WTC11 (cell line): ENCODE measurements around the gene PSG2. TPM values are rescaled to one million over a fixed set of nuclear protein-coding genes. Genes with fewer than 3 reads are reported as not detected.
"Not testable (repeated sequence)": the region's sequence is repeated elsewhere in the genome, so short reads cannot be mapped to it uniquely, and the experiment has no call there.

Experiments used
- ATAC-seq: fragments of 200-7000 bp; cut with Tn5 transposase; 2 replicates; pipeline ENCODE4 v1.10.0; 2021; ENCODE audit warnings: mild to moderate bottlenecking, moderate library complexity
- Bru-seq: library from RNA; stranded (reverse); fragments of 400-500 nt; gene quantifications from one replicate; lab custom pipeline; 2021; lab: Mats Ljungman, UMichigan
- CTCF ChIA-PET: fragments of 300-600 bp; sonication (Branson Sonifier 250); formaldehyde crosslinking; loops from one replicate; lab custom pipeline; 2021; ENCODE audit warnings: antibody characterized with exemption; lab: Charles Lee
- POLR2A ChIA-PET: fragments of 350-600 bp; sonication (Branson Sonifier 250); formaldehyde crosslinking; loops from one replicate; lab custom pipeline; 2021; ENCODE audit warnings: antibody characterized with exemption; lab: Charles Lee
- DNase-seq: peaks from one replicate; pipeline ENCODE4 v3.0.0; 2021; ENCODE audit warnings: low spot score
- H3K27ac Mint-ChIP-seq: 2 replicates; pipeline ENCODE4 v1.8.0; 2021; ENCODE audit warnings: mixed read lengths
- H3K27me3 Mint-ChIP-seq: 2 replicates; pipeline ENCODE4 v1.8.0; 2021; ENCODE audit warnings: low read depth, mild to moderate bottlenecking, moderate library complexity, mixed read lengths
- H3K36me3 Mint-ChIP-seq: 2 replicates; pipeline ENCODE4 v1.8.0; 2021; ENCODE audit warnings: mixed read lengths
- H3K4me1 Mint-ChIP-seq: 2 replicates; pipeline ENCODE4 v1.8.0; 2022; ENCODE audit warnings: mixed read lengths
- H3K4me3 Mint-ChIP-seq: 2 replicates; pipeline ENCODE4 v1.8.0; 2021; ENCODE audit warnings: mild to moderate bottlenecking, moderate library complexity, mixed read lengths
- H3K9me3 Mint-ChIP-seq: 2 replicates; pipeline ENCODE4 v1.8.0; 2021; ENCODE audit warnings: mixed read lengths
- FOXK1 ChIP-seq: sonication (generic); formaldehyde crosslinking; IDR thresholded peaks from 2 replicates; pipeline ENCODE4 v1.8.0; 2022; ENCODE audit warnings: mild to moderate bottlenecking, moderate library complexity, missing genetic modification reagents
- HMGA2 ChIP-seq: fragments of 250-450 bp; sonication (Bioruptor Pico); IDR thresholded peaks from 2 replicates; pipeline ENCODE4 v1.4.0; 2021; ENCODE audit warnings: mild to moderate bottlenecking, moderate library complexity
- NR3C1 ChIP-seq: sonication (generic); formaldehyde crosslinking; conservative IDR thresholded peaks from 2 replicates; pipeline ENCODE4 v1.8.1; 2023; ENCODE audit warnings: low read depth, mild to moderate bottlenecking, missing genetic modification reagents
- PRRX2 ChIP-seq: fragments of 250-450 bp; sonication (Bioruptor Pico); IDR thresholded peaks from 2 replicates; pipeline ENCODE4 v1.8.0; 2021; ENCODE audit warnings: mild to moderate bottlenecking
- SMAD3 ChIP-seq: sonication (generic); formaldehyde crosslinking; IDR thresholded peaks from 2 replicates; pipeline ENCODE4 v1.8.0; 2022; ENCODE audit warnings: missing genetic modification reagents, mild to moderate bottlenecking, borderline replicate concordance
- ZNF263 ChIP-seq: sonication (generic); formaldehyde crosslinking; IDR thresholded peaks from 2 replicates; pipeline ENCODE4 v1.8.1; 2022; ENCODE audit warnings: low read depth, mild to moderate bottlenecking, moderate library complexity, missing genetic modification reagents
- ZNF396 ChIP-seq: fragments of 250-450 bp; sonication (Bioruptor Pico); IDR thresholded peaks from 2 replicates; pipeline ENCODE4 v1.8.0; 2021; ENCODE audit warnings: mild to moderate bottlenecking, moderate library complexity, borderline replicate concordance
- long read RNA-seq, 3 experiments: library from RNA in 1 of 3; library from capped mRNA in 1 of 3; library from polyadenylated mRNA in 1 of 3; unstranded in 2 of 3; stranded (forward) in 1 of 3; transcript quantifications; one replicate each; pipeline ENCODE4 v2.0.0, GENCODE V29; 2021
- total RNA-seq: library from RNA; stranded (reverse); gene quantifications from 3 replicates; pipeline ENCODE4 v1.2.3, GENCODE V29; 2021
- TF ChIP-seq, protein P1 (sequence below): sonication (generic); formaldehyde crosslinking; IDR thresholded peaks from 2 replicates; pipeline ENCODE4 v1.8.1; 2022; ENCODE audit warnings: mild to moderate bottlenecking, missing genetic modification reagents, moderate library complexity, borderline replicate concordance
- TF ChIP-seq, protein P2 (sequence below): sonication (generic); formaldehyde crosslinking; IDR thresholded peaks from 2 replicates; pipeline ENCODE4 v1.8.1; 2022; ENCODE audit warnings: mild to moderate bottlenecking, moderate library complexity, missing genetic modification reagents
- TF ChIP-seq, protein P3 (sequence below): sonication (generic); formaldehyde crosslinking; IDR thresholded peaks from 2 replicates; pipeline ENCODE4 v1.8.1; 2022; ENCODE audit warnings: low read depth, missing genetic modification reagents, borderline replicate concordance
- TF ChIP-seq, protein P4 (sequence below): sonication (generic); formaldehyde crosslinking; IDR thresholded peaks from 2 replicates; pipeline ENCODE4 v1.8.1; 2022; ENCODE audit warnings: missing genetic modification reagents, borderline replicate concordance

The PSG2 gene
- total RNA-seq (not detected in 3 replicates), Bru-seq, nascent RNA (not detected)
- long read RNA-seq, experiment 1 = 0 reads
- long read RNA-seq, experiment 2 = 0 reads
- long read RNA-seq, experiment 3 = 0 reads

DNA sequence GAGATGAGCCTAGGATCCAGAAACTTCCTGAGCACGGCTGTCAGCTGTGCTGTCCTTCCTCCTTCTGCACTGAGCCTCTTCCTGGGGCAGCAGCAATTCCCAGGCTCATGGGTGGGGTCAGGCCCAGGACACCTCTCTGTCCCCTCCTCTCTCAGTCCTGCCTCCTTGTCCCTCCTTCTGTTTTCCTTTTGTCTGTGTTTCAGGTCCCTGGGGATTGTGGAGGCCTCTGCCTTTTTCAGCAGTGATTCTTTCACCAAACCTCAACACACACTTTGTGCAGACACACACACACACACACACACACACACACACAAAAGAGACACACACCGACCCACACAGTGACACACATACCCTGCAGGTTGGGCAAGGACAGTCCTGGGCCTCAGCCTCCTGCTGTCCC is at the start of gene PSG2:
Gene PSG2, minus strand, starts transcription at position 101 of the 400 bp plus-strand sequence. CDS start 132 bp downstream, outside the sequence.
- POLR2A ChIA-PET, H3K27me3 Mint-ChIP-seq, H3K4me3 Mint-ChIP-seq, H3K27ac Mint-ChIP-seq, H3K36me3 Mint-ChIP-seq, CTCF ChIA-PET, H3K4me1 Mint-ChIP-seq, DNase-seq, ATAC-seq: not testable (repeated sequence)
- H3K9me3 Mint-ChIP-seq = peaks cover 23% of the 10 kb centered on the region

DNA sequence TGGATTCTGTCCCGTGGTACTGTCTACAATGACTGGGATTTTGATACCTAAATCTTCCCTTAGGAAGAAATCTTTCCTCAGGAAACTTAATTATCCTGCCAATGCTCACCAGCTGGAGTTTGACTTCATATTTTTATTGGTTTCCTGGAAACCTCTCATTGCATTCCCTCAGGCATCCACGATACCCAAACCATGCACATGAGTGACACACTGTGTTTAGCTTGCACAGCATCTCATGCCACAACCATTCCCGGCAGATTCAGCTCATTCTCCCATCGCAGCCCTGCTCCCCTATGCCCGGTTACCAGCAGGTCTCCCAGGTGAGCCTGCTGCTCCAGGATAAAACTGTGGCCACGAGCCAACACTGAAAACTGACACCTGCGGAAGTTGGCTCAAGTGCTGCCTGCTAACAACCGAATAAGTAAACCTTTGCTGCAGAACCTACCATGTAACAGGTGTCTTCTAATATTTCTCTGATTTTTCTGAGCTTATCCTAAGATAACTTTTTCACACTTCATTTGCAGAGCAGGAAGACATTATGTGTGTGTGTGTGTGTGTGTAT is 48.9 kb upstream of the PSG2 start:
- ATAC-seq, H3K4me3 Mint-ChIP-seq, H3K27ac Mint-ChIP-seq, H3K4me1 Mint-ChIP-seq, CTCF ChIA-PET, H3K27me3 Mint-ChIP-seq, H3K36me3 Mint-ChIP-seq, POLR2A ChIA-PET: not testable (repeated sequence)
- peaks cover 33% of the 10 kb centered on the region for H3K9me3 Mint-ChIP-seq
- peak; percentile 10 for DNase-seq

DNA sequence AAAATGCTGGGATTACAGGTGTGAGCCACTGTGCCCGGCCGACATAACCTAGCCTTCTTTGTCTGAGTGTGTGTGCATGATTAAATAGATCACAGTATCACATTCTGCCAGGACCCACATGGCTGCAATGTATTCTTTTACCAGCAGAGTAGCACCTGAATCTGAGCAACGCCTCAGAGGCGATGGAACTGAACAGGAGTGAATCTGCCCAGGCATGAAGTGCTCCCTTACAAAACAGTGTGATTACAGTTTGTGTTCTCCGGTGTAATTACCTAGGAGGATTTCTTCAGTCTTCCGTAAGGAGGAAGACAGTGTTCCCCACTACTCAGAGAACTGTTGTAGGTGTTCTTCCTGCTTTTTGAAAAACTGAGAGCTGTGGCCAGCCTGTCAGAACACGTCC is 46.7 kb upstream of the PSG2 start:
- CTCF ChIA-PET, H3K4me1 Mint-ChIP-seq, H3K4me3 Mint-ChIP-seq, H3K27ac Mint-ChIP-seq, DNase-seq, H3K36me3 Mint-ChIP-seq, POLR2A ChIA-PET, H3K27me3 Mint-ChIP-seq: not testable (repeated sequence)
- peaks cover 31% of the 10 kb centered on the region for H3K9me3 Mint-ChIP-seq
- peak; percentile 58; the same call in 1 of the 2 replicates for ATAC-seq

DNA sequence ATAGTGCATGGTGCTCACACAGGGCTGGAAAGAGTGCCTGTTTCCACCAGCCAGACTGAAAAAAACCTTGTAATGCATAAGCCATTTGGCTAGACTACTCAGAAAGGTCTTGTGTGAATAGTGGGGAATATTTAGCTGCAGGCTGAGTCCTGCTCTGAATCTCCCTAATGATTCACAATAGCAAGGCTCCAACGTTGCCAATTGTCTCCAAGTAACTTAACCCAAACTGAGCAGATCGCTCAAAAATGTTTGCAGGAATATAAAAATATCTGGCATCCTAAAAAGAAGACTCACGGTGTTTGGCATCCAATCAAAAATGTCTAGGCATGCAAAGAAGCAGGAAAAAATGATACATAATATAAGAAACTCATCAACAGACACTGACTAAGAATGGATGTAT is 44.8 kb upstream of the PSG2 start:
- H3K27me3 Mint-ChIP-seq, H3K36me3 Mint-ChIP-seq, H3K4me3 Mint-ChIP-seq, ATAC-seq, POLR2A ChIA-PET, CTCF ChIA-PET, H3K27ac Mint-ChIP-seq, H3K4me1 Mint-ChIP-seq, DNase-seq: not testable (repeated sequence)
- H3K9me3 Mint-ChIP-seq = peaks cover 31% of the 10 kb centered on the region

DNA sequence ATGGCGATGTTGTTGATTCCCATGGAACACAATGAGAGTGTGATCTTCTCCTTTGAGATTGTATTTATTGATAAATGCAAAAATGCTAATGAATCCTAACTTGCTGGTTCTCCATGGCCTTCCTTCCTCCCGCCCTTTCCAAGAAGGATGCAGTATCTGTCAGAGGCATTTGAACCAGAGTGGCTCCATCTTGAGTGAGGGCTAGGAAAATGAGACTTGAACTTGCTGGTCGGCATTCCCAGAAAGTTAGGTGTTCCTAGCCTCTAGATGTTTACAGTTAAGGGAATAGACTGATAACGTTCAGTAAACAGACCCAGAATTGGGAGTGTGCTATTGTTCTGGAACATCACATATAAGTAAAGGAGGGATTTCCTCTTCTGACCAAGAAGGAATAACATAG is 44.2 kb upstream of the PSG2 start:
- Mint-ChIP-seq H3K27ac (no peak overlapping the region), H3K36me3 (no peaks in the 10 kb centered on the region; the same call in 1 of the 2 replicates), H3K27me3 (no peaks in the 10 kb centered on the region), H3K9me3 (peaks cover 37% of the 10 kb centered on the region), H3K4me1 (peaks cover 4% of the 10 kb centered on the region), H3K4me3 (no peak overlapping the region)
- no peak for ATAC-seq
- ChIA-PET POLR2A (no interaction called here), CTCF (no interaction called here)
- no peak for DNase-seq
- no peak for TF ChIP-seq ZNF263 (CRISPR knock-in tag)
- TF ChIP-seq, protein P1, sequence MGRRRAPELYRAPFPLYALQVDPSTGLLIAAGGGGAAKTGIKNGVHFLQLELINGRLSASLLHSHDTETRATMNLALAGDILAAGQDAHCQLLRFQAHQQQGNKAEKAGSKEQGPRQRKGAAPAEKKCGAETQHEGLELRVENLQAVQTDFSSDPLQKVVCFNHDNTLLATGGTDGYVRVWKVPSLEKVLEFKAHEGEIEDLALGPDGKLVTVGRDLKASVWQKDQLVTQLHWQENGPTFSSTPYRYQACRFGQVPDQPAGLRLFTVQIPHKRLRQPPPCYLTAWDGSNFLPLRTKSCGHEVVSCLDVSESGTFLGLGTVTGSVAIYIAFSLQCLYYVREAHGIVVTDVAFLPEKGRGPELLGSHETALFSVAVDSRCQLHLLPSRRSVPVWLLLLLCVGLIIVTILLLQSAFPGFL (CRISPR knock-in tag) = no peak
- TF ChIP-seq SMAD3 (CRISPR knock-in tag) = no peak
- TF ChIP-seq, protein P2, sequence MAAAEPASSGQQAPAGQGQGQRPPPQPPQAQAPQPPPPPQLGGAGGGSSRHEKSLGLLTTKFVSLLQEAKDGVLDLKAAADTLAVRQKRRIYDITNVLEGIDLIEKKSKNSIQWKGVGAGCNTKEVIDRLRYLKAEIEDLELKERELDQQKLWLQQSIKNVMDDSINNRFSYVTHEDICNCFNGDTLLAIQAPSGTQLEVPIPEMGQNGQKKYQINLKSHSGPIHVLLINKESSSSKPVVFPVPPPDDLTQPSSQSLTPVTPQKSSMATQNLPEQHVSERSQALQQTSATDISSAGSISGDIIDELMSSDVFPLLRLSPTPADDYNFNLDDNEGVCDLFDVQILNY = no peak
- TF ChIP-seq, protein P3, sequence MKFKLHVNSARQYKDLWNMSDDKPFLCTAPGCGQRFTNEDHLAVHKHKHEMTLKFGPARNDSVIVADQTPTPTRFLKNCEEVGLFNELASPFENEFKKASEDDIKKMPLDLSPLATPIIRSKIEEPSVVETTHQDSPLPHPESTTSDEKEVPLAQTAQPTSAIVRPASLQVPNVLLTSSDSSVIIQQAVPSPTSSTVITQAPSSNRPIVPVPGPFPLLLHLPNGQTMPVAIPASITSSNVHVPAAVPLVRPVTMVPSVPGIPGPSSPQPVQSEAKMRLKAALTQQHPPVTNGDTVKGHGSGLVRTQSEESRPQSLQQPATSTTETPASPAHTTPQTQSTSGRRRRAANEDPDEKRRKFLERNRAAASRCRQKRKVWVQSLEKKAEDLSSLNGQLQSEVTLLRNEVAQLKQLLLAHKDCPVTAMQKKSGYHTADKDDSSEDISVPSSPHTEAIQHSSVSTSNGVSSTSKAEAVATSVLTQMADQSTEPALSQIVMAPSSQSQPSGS = no peak
- TF ChIP-seq ZNF396 = no peak
- TF ChIP-seq, protein P4, sequence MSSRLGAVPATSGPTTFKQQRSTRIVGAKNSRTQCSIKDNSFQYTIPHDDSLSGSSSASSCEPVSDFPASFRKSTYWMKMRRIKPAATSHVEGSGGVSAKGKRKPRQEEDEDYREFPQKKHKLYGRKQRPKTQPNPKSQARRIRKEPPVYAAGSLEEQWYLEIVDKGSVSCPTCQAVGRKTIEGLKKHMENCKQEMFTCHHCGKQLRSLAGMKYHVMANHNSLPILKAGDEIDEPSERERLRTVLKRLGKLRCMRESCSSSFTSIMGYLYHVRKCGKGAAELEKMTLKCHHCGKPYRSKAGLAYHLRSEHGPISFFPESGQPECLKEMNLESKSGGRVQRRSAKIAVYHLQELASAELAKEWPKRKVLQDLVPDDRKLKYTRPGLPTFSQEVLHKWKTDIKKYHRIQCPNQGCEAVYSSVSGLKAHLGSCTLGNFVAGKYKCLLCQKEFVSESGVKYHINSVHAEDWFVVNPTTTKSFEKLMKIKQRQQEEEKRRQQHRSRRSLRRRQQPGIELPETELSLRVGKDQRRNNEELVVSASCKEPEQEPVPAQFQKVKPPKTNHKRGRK (CRISPR knock-in tag) = no peak
- TF ChIP-seq NR3C1 (CRISPR knock-in tag) = no peak
- no peak for TF ChIP-seq HMGA2 (CRISPR knock-in tag)
- no peak for TF ChIP-seq FOXK1 (CRISPR knock-in tag)
- no peak for TF ChIP-seq PRRX2 (CRISPR knock-in tag)
